HG03097 (cell line): ENCODE data around the gene XG.

Experiments
- ATAC-seq: cut with Tn5 transposase; IDR thresholded peaks from one replicate; pipeline ENCODE4 v1.9.1; 2021; ENCODE audit not compliant: unreplicated experiment, low FRiP score

The XG gene

DNA sequence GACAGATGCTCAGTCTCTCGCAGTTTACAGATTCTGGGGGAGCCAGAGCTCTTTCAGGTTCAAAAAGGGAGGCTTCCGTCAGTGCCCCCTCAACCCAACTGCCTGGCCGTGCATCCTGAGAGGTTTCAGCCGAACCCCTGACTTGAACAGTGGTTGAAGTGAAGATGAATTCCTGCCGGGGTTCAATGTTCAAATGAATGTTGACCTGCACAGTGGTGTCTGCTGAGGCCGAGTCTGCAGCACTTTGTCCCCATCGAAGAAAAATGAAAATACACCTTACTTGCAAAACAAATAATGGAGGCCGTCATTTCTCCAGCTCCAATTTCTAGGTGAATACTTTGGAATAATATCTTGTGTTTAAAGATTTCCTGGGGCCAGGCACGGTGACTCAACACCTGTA, 110.6 kb downstream of the XG start:
- no peak for ATAC-seq

DNA sequence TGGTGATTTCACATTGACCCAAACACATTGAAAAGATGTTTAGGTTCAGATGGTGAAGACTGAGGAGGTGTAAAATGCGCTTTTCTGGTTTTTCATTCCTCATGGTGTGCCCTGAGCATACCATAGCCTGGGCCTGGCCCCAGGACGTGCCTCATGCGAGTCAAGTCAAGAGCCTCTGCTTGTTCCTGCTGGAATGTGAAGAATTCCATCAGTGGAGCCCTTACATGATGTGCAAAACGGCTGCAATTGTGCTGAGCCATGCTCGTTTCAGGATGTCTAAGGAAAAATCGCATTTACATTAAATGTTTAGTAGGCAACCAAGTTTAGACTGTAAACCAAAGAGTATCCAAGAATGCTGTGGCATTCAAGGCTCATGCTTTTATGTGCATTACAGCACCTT, 111.8 kb downstream of the XG start:
- ATAC-seq: no peak
